Parathyroid adenoma (tissue), 2 donors: ENCODE data around the gene ANKRD13A.
"Not testable (repeated sequence)": the region's sequence is repeated elsewhere in the genome, so short reads cannot be mapped to it uniquely, and the experiment has no call there.

Experiments
- H2AFZ ChIP-seq: fragments of 300-600 bp; sonication (generic); one replicate; pipeline ENCODE4 v1.7.0; 2017; ENCODE audit warnings: antibody characterized with exemption, mild to moderate bottlenecking
- H3K27ac ChIP-seq: fragments of 300-600 bp; sonication (generic); one replicate; pipeline ENCODE4 v1.7.0; 2017
- H3K27me3 ChIP-seq: fragments of 300-600 bp; sonication (generic); one replicate; pipeline ENCODE4 v1.7.0; 2017; ENCODE audit warnings: low read length; ENCODE audit not compliant: control insufficient read depth, insufficient read depth
- H3K36me3 ChIP-seq: fragments of 300-600 bp; sonication (generic); one replicate; pipeline ENCODE4 v1.7.0; 2017; ENCODE audit warnings: low read length; ENCODE audit not compliant: control insufficient read depth, insufficient read depth
- H3K4me1 ChIP-seq: fragments of 300-600 bp; sonication (generic); one replicate; pipeline ENCODE4 v1.7.0; 2017; ENCODE audit warnings: control low read depth
- H3K4me2 ChIP-seq: fragments of 300-600 bp; sonication (generic); one replicate; pipeline ENCODE4 v1.7.0; 2017; ENCODE audit warnings: low read length
- H3K4me3 ChIP-seq: fragments of 300-600 bp; sonication (generic); one replicate; pipeline ENCODE4 v1.7.0; 2017; ENCODE audit warnings: low read depth, low read length
- H3K79me2 ChIP-seq: fragments of 300-600 bp; sonication (generic); one replicate; pipeline ENCODE4 v1.7.0; 2017; ENCODE audit warnings: control low read depth
- H3K9ac ChIP-seq: fragments of 300-600 bp; sonication (generic); one replicate; pipeline ENCODE4 v1.7.0; 2017; ENCODE audit warnings: mild to moderate bottlenecking
- H3K9me3 ChIP-seq: fragments of 300-600 bp; sonication (generic); one replicate; pipeline ENCODE4 v1.7.0; 2017; ENCODE audit warnings: low read length; ENCODE audit not compliant: control insufficient read depth
- TF ChIP-seq, protein P1 (sequence below): fragments of 300-600 bp; sonication (generic); IDR thresholded peaks from one replicate; pipeline ENCODE4 v1.7.0; 2017; ENCODE audit warnings: antibody characterized with exemption, mild to moderate bottlenecking
- donor health status: primary hyperparathyroidism.

ANKRD13A gene

DNA sequence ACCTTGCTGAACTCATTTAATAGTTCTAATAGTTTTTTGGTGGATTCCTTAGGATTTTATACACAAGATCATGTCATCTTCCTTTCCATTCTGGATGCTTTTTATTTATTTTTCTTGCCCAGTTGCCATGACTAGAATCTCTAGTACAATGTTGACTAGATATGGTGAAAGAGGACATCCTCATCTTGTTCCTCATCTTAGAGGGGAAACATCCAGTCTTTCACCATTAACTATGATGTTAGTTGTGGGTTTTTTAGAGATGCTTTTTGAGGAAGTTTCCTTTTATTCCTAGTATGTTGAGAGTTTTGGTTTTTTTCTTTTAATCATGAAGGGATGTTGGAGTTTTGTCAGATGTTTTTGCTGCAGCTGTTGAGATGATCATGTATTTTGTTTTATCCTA lies 8.7 kb downstream of the ANKRD13A start:
- Histone ChIP-seq H3K27ac (no peak overlapping the region), H3K27me3 (no peaks in the 10 kb centered on the region), H3K36me3 (no peaks in the 10 kb centered on the region), H3K79me2 (peaks cover 12% of the 10 kb centered on the region), H2AFZ (no peak overlapping the region), H3K4me2 (no peak overlapping the region), H3K4me3 (no peak overlapping the region), H3K4me1 (no peaks in the 10 kb centered on the region), H3K9me3 (no peaks in the 10 kb centered on the region), H3K9ac (no peak overlapping the region)
- TF ChIP-seq, protein P1, sequence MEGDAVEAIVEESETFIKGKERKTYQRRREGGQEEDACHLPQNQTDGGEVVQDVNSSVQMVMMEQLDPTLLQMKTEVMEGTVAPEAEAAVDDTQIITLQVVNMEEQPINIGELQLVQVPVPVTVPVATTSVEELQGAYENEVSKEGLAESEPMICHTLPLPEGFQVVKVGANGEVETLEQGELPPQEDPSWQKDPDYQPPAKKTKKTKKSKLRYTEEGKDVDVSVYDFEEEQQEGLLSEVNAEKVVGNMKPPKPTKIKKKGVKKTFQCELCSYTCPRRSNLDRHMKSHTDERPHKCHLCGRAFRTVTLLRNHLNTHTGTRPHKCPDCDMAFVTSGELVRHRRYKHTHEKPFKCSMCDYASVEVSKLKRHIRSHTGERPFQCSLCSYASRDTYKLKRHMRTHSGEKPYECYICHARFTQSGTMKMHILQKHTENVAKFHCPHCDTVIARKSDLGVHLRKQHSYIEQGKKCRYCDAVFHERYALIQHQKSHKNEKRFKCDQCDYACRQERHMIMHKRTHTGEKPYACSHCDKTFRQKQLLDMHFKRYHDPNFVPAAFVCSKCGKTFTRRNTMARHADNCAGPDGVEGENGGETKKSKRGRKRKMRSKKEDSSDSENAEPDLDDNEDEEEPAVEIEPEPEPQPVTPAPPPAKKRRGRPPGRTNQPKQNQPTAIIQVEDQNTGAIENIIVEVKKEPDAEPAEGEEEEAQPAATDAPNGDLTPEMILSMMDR: no peak

DNA sequence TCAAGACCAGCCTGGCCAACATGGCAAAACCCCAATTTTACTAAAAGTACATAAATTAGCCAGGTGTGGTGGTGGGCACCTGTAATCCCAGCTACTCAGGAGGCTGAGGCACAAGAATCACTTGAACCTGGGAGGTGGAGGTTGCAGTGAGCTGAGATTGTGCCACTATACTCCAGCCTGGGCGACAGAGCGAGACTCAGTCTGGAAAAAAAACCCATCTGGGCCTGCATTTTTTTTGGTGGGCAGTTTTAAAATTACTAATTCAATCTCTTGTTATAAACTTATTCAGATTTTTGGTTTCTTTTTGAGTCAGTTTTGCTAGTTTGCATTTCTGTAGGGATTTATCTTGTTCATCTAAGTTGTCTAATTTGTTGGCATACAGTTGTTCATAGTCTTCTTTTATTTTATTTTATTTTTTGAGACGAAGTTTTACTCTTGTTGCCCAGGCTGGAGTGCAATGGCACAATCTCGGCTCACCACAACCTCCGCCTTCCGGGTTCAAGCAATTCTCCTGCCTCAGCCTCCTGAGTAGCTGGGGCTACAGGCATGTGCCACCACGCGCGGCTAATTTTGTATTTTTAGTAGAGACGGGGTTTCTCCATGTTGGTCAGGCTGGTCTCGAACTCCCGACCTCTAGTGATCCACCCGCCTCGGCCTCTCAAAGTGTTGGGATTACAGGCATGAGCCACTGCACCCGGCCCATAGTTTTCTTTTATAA lies 9.6 kb downstream of the ANKRD13A start:
- H3K9me3 ChIP-seq, H3K27ac ChIP-seq, H3K27me3 ChIP-seq, H3K9ac ChIP-seq, H3K4me1 ChIP-seq, H3K4me3 ChIP-seq, H2AFZ ChIP-seq, H3K4me2 ChIP-seq, H3K36me3 ChIP-seq, H3K79me2 ChIP-seq: not testable (repeated sequence)

DNA sequence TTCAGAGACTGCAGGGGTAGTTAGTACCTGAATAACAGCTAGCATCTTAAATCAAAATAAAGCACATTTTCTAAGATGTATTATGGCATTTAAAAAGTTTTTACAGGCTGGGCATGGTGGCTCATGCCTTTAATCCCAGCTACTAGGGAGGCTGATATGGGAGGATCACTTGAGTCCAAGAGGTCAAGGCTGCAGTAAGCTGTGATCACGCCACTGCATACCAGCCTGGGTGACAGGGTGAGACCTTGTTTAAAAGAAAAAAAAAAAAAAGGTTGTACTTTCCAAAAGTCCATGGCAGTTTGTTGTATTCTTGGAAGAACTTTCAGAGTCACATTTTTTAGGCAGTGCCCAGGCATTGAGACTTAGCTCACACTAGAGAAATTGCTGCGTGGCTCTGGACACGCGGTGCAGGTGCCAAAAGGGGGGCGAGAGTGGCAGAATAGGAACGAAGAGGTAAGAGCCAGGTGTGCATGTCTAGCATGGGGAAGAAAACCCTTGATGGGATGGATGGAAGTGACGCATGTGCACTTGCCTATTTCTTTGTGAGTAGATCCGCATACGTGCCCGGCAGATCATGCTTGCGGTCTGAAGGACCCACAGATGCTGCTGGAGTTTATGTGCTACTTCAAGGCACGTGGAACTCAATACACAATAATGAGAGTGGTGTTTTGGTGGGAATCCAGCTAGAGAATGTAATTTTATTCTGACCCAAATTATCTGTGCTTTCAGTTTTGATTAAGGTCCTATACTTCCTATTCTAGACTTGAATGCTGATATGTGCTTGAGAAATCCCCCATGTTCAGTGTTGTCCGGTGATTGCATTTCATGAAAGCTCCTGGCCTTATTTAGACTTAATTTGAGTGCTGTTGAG lies 11.9 kb downstream of the ANKRD13A start:
- H3K4me2 ChIP-seq: no peak overlapping the region
- no peak overlapping the region for H3K27ac ChIP-seq
- H3K4me1 ChIP-seq: no peaks in the 10 kb centered on the region
- no peak overlapping the region for H2AFZ ChIP-seq
- no peak overlapping the region for H3K9ac ChIP-seq
- H3K79me2 ChIP-seq: peaks cover 5% of the 10 kb centered on the region
- no peaks in the 10 kb centered on the region for H3K9me3 ChIP-seq
- H3K36me3 ChIP-seq: no peaks in the 10 kb centered on the region
- no peak overlapping the region for H3K4me3 ChIP-seq
- no peaks in the 10 kb centered on the region for H3K27me3 ChIP-seq
- TF ChIP-seq, protein P1: no peak

DNA sequence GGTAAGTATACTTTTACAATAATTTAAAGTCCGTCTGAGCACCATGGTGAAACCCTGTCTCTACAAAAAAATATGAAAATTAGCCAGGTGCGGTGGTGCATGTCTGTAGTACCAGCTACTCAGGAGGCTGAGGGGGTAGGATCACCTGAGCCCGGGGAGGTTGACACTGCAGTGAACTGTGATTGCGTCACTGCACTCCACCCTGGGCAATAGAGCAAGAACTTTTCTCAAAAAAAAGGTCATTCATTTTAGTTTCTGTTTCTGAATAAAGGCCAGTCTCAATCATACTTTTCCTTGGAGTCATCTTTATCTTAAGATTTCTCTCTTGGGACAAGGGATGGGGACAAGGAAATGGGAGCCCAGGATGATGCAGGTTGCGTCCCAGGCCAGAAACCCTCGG lies 12.9 kb downstream of the ANKRD13A start:
- Histone ChIP-seq H3K27ac (no peak overlapping the region), H3K27me3 (no peaks in the 10 kb centered on the region), H3K4me1 (no peaks in the 10 kb centered on the region), H3K9ac (no peak overlapping the region), H3K9me3 (no peaks in the 10 kb centered on the region), H3K36me3 (no peaks in the 10 kb centered on the region), H3K4me3 (no peak overlapping the region), H3K4me2 (no peak overlapping the region), H3K79me2 (peaks cover 3% of the 10 kb centered on the region), H2AFZ (no peak overlapping the region)
- TF ChIP-seq, protein P1: no peak

DNA sequence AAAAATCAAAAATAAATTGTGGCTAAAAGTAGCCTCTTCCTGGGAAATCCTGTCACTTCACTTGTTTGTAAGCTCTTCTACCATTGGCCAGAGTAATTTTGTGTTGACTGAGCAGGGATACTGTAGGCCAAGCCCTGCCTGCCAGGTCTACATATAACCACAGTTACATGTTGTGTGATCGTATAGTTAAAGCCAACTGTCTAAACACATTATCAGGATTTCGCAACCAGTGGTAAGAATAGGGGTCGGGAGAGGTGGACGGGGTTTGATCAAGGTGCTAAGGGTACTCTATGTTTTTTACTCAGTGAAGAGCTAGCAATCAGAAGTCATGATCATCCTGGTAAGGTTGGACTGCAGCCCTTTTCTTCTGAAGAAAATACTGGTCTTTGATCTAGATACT lies 13.4 kb downstream of the ANKRD13A start:
- Histone ChIP-seq H3K27me3 (no peaks in the 10 kb centered on the region), H3K9ac (no peak overlapping the region), H3K9me3 (no peaks in the 10 kb centered on the region), H3K4me1 (no peaks in the 10 kb centered on the region), H3K4me2 (no peak overlapping the region), H3K36me3 (no peaks in the 10 kb centered on the region), H2AFZ (no peak overlapping the region), H3K79me2 (peaks cover under 1% of the 10 kb centered on the region), H3K27ac (no peak overlapping the region), H3K4me3 (no peak overlapping the region)
- TF ChIP-seq, protein P1: no peak
